GM18873 (cell line): Measurements from ENCODE around the gene GUSB.
"Not testable (repeated sequence)": the region's sequence is repeated elsewhere in the genome, so short reads cannot be mapped to it uniquely, and the experiment has no call there.

ENCODE experiments used
- ATAC-seq: cut with Tn5 transposase; IDR thresholded peaks from one replicate; pipeline ENCODE4 v1.9.1; 2021; ENCODE audit warnings: mild to moderate bottlenecking, moderate library complexity, moderate number of reproducible peaks; ENCODE audit not compliant: unreplicated experiment, low FRiP score

GUSB gene

GRCh38 chr7:65976659-65977196 lies 5.3 kb downstream of the GUSB start:
- ATAC-seq: no peak

GRCh38 chr7:65975814-65976445 lies 6.1 kb downstream of the GUSB start:
- no peak for ATAC-seq

GRCh38 chr7:65974876-65975275 lies 7.1 kb downstream of the GUSB start:
- no peak for ATAC-seq

- ATAC-seq: no peak
Measured at GRCh38 chr7:65974191-65974801, 7.7 kb downstream of the GUSB start.

GRCh38 chr7:65972976-65973375 lies 9.0 kb downstream of the GUSB start:
- no peak for ATAC-seq

GRCh38 chr7:65971021-65971420 lies 11.0 kb downstream of the GUSB start:
- ATAC-seq: no peak

GRCh38 chr7:65968256-65969185 lies 13.5 kb downstream of the GUSB start:
- ATAC-seq: no peak

GRCh38 chr7:65967361-65968155 lies 14.5 kb downstream of the GUSB start:
- no peak for ATAC-seq

GRCh38 chr7:65966146-65966545 lies 15.9 kb downstream of the GUSB start:
- no peak for ATAC-seq

GRCh38 chr7:65964671-65965070 lies 17.3 kb downstream of the GUSB start:
- not testable (repeated sequence) for ATAC-seq

- ATAC-seq: no peak
Measured at GRCh38 chr7:65962033-65962432, 20.0 kb downstream of the GUSB start.

- ATAC-seq: no peak
Measured at GRCh38 chr7:65960351-65961074, 21.5 kb downstream of the GUSB start.

- no peak for ATAC-seq
Measured at GRCh38 chr7:65955718-65956117, 26.3 kb downstream of the GUSB start.

GRCh38 chr7:65953890-65954450 lies 28.0 kb downstream of the GUSB start:
- ATAC-seq: no peak

- ATAC-seq: no peak
Measured at GRCh38 chr7:65953001-65953720, 28.9 kb downstream of the GUSB start.

GRCh38 chr7:65951837-65952578 lies 30.0 kb downstream of the GUSB start:
- ATAC-seq: no peak

- ATAC-seq: no peak
Measured at GRCh38 chr7:65946904-65947303, 35.1 kb downstream of the GUSB start.

- ATAC-seq: not testable (repeated sequence)
Measured at GRCh38 chr7:65945787-65946186, 36.2 kb downstream of the GUSB start.
